ENCODE results near the gene TBCD. TPM values are rescaled to one million over a fixed set of nuclear protein-coding genes. Genes with fewer than 3 reads are reported as not detected.

TBCD gene
- total RNA-seq, 1 donor from 2014 or later = 84.8 TPM

GRCh38 chr17:82875407-82875856, 123.6 kb downstream of the TBCD start:
- Histone ChIP-seq H3K4me3 (no peak overlapping the region), H3K36me3 (peaks cover 19% of the 10 kb centered on the region), H3K9me3 (no peaks in the 10 kb centered on the region), H3K27me3 (ENCODE audit: low read depth) (no peaks in the 10 kb centered on the region), H3K27ac (peak overlapping the region; percentile 74), H3K4me1 (peaks cover 41% of the 10 kb centered on the region)
- ATAC-seq = peak; percentile 74
- DNase-seq = peak; percentile 86
- no peak for TF ChIP-seq CTCF (IDR thresholded peaks at IDR 0.05)
- intact Hi-C loops (cut with DNase I) = no loop called here

- Histone ChIP-seq H3K4me3 (peak overlapping the region; percentile 9), H3K4me1 (peaks cover 47% of the 10 kb centered on the region), H3K27me3 (ENCODE audit: low read depth) (no peaks in the 10 kb centered on the region), H3K9me3 (no peaks in the 10 kb centered on the region), H3K36me3 (peaks cover 12% of the 10 kb centered on the region), H3K27ac (peak overlapping the region; percentile 74)
- TF ChIP-seq CTCF (IDR thresholded peaks at IDR 0.05) = no peak
- ATAC-seq (peak; percentile 22 to 60), DNase-seq (peak; percentile 51)
- intact Hi-C loops (cut with DNase I) = no loop called here
Measured at GRCh38 chr17:82876149-82876548, 124.3 kb downstream of the TBCD start.

GRCh38 chr17:82876602-82877379, 124.9 kb downstream of the TBCD start:
- Histone ChIP-seq H3K4me1 (peaks cover 53% of the 10 kb centered on the region), H3K4me3 (no peak overlapping the region), H3K9me3 (no peaks in the 10 kb centered on the region), H3K27me3 (ENCODE audit: low read depth) (no peaks in the 10 kb centered on the region), H3K27ac (peak overlapping the region; percentile 74), H3K36me3 (peaks cover 6% of the 10 kb centered on the region)
- peak; percentile 51 for TF ChIP-seq CTCF (IDR thresholded peaks at IDR 0.05)
- intact Hi-C loops (cut with DNase I) = no loop called here
- DNase-seq = peak; percentile 90
- ATAC-seq = peak; percentile 87

- Histone ChIP-seq H3K36me3 (no peaks in the 10 kb centered on the region), H3K27me3 (ENCODE audit: low read depth) (no peaks in the 10 kb centered on the region), H3K4me3 (no peak overlapping the region), H3K27ac (peak overlapping the region; percentile 74), H3K4me1 (peaks cover 69% of the 10 kb centered on the region), H3K9me3 (no peaks in the 10 kb centered on the region)
- TF ChIP-seq CTCF (IDR thresholded peaks at IDR 0.05) = no peak
- DNase-seq = peak; percentile 61
- intact Hi-C loops (cut with DNase I) = no loop called here
- no peak for ATAC-seq
Measured at GRCh38 chr17:82878527-82878926, 126.7 kb downstream of the TBCD start.

- Histone ChIP-seq H3K4me3 (no peak overlapping the region), H3K36me3 (no peaks in the 10 kb centered on the region), H3K27ac (peak overlapping the region; percentile 74), H3K9me3 (no peaks in the 10 kb centered on the region), H3K4me1 (peaks cover 74% of the 10 kb centered on the region), H3K27me3 (ENCODE audit: low read depth) (no peaks in the 10 kb centered on the region)
- no peak for TF ChIP-seq CTCF (IDR thresholded peaks at IDR 0.05)
- intact Hi-C loops (cut with DNase I) = no loop called here
- ATAC-seq (no peak), DNase-seq (peak; percentile 41)
Measured at GRCh38 chr17:82879241-82879640, 127.4 kb downstream of the TBCD start.

Measured in lower lobe of right lung (tissue), 2 donors.